Pons (tissue), 1 donor: Measurements from ENCODE around the gene S100A7A.
A peak's percentile ranks its signal among the peaks of the same experiment; 100 is the strongest.
"Not testable (repeated sequence)": the region's sequence is repeated elsewhere in the genome, so short reads cannot be mapped to it uniquely, and the experiment has no call there.

Experiments used
- DNase-seq: peaks from one replicate; pipeline ENCODE4 v3.0.0-alpha.2; 2016; ENCODE audit warnings: low spot score

The S100A7A gene

DNA sequence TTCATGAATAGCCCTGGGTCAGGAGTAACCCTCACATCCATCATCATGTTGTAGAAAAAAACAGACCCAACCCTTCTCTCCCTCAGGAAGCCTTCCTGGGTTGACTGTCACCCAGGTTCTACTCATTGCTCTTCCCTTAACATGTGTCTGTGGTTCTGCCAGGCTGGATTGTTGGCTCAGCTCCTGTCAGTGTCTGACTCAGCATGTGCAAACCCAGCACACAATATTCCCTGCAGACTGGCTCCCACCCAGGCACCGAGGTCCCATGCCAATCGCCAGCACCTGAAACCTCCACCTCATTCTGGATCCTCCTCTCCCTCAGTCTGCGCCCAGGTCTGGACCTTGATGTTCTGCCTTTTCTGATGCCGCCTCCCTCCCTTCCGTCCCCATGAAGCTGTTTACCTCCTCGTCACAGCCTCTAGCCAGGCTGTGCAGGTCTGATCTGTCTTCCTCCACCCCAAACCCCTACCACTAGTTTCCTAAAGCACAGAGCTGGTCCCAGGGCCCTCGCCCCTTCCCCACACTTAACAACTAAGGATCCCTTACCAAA lies 21.1 kb upstream of the S100A7A start:
- no peak for DNase-seq

- no peak for DNase-seq
These were observed 20.5 kb upstream of the S100A7A start for GRCh38 chr1:153395776-153396175.

- no peak for DNase-seq
These were observed 19.9 kb upstream of the S100A7A start for GRCh38 chr1:153396461-153396860.

- DNase-seq = no peak
These were observed 19.0 kb upstream of the S100A7A start for GRCh38 chr1:153397051-153397923.

DNA sequence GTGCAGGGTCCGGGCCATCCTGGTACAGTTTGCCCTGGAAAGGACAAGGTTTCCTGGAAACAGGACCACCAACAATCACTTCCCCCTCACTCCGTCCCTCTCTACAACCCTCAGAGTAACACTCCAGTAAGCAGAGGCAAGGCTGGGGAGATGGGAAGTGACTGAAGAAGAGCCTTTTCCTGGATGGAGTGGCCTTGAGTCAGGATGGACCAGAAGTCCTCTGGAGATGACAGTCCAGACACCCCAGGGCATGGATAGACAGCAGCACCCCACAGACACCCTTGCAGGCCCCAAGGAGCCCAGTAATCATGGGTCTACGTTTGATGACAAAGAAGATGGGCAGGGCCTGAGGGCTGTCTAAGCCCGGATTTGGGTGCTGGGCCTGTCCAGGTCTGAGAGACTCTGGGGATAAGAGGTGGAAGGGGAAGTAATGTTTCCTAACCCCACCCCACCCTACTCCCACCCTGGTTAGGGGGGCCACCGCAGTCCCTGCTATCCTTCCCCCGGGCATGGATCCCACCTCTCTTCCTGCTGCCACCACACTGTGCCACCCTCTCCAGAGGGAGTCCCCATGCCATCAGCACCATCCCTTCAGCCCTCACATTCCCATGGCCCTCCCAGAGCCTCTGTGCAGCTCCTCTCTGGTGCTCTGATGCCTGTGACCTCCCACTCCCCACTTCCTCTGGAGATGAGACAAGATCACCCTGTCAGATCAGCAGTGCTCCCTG lies 18.2 kb upstream of the S100A7A start:
- DNase-seq = no peak

- DNase-seq = no peak
These were observed 16.8 kb upstream of the S100A7A start for GRCh38 chr1:153399401-153400055.

- no peak for DNase-seq
These were observed 16.1 kb upstream of the S100A7A start for GRCh38 chr1:153400244-153400643.

DNA sequence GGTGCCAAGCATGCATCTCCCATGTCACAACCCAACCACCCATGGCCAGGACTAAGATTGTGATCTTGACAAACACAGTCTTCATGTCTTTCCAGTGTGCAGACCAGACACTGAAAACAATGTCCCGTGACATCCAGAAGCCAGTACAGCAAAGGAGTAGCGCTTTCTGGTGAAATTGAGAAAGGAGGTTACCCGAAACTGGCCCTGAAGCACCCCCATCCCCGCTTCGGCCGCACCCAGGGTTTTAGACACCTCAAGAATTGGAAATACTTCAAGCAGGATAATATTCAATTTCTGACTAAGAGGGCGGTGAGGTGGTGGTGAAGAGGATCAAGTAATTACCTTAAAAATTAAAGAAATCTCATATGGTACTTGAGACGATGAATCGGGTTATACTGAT lies 14.9 kb upstream of the S100A7A start:
- DNase-seq = no peak

GRCh38 chr1:153402226-153402625 lies 14.1 kb upstream of the S100A7A start:
- DNase-seq = no peak

DNA sequence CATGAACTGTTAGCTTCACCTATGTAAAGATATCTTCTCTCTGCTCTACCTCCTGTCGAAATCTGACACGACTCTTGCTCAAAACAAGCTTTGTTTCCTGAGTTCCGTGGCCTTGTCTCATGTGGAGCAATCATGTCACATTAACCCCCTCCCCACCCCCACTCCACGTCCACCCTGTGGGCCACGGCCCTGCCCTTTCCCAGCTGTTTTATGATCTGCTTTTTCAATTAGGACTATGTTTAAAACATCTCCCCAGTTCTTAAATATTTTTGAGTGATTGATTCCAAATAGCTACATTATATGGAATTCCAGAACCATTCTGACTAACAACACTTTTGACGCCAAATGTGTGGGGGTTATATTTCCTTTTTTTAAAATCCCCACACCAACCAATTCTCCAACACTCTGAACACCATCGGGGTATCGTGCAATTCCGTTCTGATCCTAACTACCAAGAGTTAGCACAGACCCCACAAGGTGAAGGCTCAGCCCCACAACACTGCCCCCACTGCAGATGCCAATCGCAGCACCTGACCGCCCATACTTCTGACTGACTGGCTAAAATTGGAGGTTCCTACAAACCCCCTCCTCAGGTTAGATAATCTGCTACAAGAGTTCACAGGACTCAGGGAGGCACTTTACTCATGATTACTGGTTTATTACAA lies 12.8 kb upstream of the S100A7A start:
- no peak for DNase-seq

DNA sequence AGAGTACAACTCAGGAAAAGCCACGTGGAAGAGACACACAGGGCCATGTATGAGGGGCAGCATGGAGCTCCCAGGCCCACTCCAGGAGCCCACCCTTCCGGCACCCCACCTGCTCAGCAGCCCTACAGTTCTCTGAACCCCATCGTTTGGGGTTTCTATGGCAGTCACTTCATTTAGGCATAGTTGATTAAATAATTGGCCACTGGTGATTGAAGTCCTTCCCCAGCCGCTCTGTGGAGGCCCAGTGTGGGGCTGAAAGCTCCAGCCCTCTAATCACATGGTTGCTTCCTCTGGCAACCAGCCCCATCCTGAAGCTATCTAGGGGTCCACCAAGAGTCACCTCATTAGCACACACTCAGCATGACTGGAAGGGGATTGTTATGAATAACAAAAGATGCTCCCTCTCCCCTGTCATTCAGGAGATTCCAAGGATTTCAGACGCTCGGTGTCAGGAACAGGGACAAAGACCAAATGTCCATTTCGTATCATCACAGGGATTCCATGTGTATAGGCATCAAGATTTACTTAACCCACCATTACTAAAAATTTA lies 12.2 kb upstream of the S100A7A start:
- DNase-seq = no peak

GRCh38 chr1:153404768-153405167 lies 11.6 kb upstream of the S100A7A start:
- peak; percentile 2 for DNase-seq

GRCh38 chr1:153405825-153406599 lies 10.3 kb upstream of the S100A7A start:
- not testable (repeated sequence) for DNase-seq

DNA sequence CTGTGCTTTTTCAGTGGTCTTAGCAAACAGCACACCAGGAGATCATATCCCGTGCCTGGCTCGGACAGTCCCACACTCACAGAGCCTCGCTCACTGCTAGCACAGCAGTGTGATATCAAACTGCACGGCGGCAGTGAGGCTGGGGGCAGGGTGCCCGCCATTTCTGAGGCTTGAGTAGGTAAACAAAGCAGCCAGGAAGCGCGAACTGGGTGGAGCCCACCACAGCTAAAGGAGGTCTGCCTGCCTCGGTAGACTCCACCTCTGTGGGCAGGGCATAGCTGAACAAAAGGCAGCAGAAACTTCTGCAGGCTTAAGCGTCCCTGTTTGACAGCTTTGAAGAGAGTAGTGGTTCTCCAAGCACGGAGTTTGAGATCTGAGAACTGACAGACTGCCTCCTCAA lies 9.0 kb upstream of the S100A7A start:
- not testable (repeated sequence) for DNase-seq

DNA sequence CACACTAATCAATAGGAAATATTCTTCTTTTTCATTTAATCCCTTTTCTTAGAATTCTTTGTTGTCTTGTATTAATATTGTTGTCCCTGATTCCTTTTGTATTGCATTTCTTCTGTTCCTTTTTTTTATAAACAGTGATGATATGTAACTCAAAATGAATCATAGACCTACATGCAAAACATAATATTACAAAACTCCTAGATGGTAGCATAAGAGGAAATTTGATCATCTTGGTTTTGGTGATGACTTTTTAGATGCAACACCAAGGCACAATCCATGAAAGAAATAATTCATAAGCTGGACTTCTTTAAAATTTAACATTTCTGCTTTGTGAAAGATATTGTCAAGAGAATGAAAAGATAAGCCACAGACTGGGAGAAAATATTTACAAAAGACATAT lies 2.4 kb upstream of the S100A7A start:
- not testable (repeated sequence) for DNase-seq

GRCh38 chr1:153417136-153417888 lies 992 bp downstream of the S100A7A start:
- DNase-seq = no peak

DNA sequence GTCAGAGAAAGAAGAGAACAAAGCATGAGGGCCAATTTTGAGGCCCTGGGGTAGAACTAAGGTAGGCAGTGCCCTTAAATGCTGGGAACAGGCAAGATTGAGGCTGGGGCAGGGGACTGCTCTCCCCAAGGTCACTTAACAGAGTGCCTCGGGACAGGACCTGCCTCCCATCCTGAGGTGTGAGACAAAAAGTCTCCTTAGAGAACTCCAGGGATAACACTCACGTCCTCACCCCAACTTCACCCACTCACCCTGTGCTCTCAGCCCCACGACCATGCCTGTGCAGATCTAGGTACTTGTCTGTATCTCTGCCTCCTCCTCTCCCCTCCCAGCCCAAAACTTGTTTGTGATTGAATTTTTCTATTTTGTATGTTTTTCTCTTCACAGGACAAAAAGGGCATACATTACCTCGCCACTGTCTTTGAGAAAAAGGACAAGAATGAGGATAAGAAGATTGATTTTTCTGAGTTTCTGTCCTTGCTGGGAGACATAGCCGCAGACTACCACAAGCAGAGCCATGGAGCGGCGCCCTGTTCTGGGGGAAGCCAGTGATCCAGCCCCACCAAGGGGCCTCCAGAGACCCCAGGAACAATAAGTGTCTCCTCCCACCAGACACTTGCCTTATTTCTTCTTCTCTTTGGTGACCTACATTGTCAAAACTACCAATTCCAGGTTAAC lies 2.6 kb downstream of the S100A7A start:
- DNase-seq = not testable (repeated sequence)

GRCh38 chr1:153419436-153419793 lies 3.1 kb downstream of the S100A7A start:
- not testable (repeated sequence) for DNase-seq

DNA sequence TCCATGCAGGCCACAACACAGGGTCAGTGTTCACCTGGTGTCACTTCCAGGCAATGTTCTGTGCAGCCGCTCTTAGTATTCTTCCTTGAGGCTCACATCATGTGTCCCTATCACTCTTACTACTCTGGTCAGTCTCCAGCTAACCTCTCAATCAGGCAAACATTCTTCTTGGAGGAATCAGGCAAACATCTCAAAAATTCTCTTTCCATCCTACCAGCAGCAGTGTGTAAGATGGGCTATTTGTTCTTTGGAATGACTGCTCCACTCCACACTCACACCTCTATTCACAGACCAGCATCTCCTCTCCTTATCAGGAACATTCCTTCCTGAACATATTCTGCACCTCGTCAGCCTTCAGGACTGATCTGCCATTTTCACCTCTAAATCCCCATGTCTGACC lies 4.0 kb downstream of the S100A7A start:
- no peak for DNase-seq
